ENCODE data around the gene WSCD1. TPM values are rescaled to one million over a fixed set of nuclear protein-coding genes. Genes with fewer than 3 reads are reported as not detected.

Gene WSCD1
- total and polyA plus RNA-seq, 3 experiments from 2014 or later, result 0.13 to 0.35 TPM; not detected in 1

DNA sequence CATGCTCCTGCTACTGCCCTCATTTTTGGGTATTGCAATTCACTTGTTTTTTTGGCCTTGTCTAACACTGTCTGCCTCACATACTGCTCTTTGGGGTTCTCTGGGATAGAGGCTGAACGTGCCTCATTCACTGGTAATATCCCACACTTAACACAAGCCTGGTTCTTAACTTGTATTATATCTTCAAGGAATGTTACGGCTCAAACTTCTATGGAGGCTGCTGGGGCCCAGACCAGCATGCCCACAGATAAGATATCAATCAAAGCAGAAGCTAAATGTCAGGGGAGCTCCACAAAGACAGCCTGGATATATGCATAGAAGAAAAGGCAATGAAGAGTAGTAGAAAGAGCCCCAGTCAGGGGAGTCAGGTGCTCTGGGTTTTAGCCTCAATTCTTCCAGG, 103.5 kb downstream of the WSCD1 start:
- peaks cover 0 to 6% (median 0%) of the 10 kb centered on the region in 5 donors for H3K9me3 Mint-ChIP-seq
- Histone ChIP-seq H3K27me3 (ENCODE audit: insufficient read depth, low read length, poor library complexity, severe bottlenecking) (peaks cover 4% of the 10 kb centered on the region), H3K36me3 (ENCODE audit: insufficient read depth, low read length) (no peaks in the 10 kb centered on the region), H3K9me3 (ENCODE audit: low read length) (no peaks in the 10 kb centered on the region), H3K4me1 (ENCODE audit: insufficient read depth, low read length) (no peaks in the 10 kb centered on the region), H3K4me3 (ENCODE audit: low read length) (no peak overlapping the region), H3K27ac (ENCODE audit: low read depth, low read length) (no peak overlapping the region)
- H3K4me3 Mint-ChIP-seq, result no peak overlapping the region
- CTCF ChIA-PET, result no interaction called here
- no peak for DNase-seq
- peaks cover 4 to 17% of the 10 kb centered on the region in 2 donors for H3K27me3 Mint-ChIP-seq
- H3K27ac Mint-ChIP-seq, result no peak overlapping the region
- H3K36me3 Mint-ChIP-seq, result no peaks in the 10 kb centered on the region
- POLR2A ChIA-PET, result no interaction called here
- H3K4me1 Mint-ChIP-seq, result no peaks in the 10 kb centered on the region

Data from CD8-positive, alpha-beta memory T cell (primary cell).